Neural cell (in vitro differentiated cells): ENCODE measurements around the gene CDC25B. TPM values are rescaled to one million over a fixed set of nuclear protein-coding genes. Genes with fewer than 3 reads are reported as not detected.

Experiments used
- H2AFZ ChIP-seq: fragments of 200-600, 300-800 bp; sonication (generic), shearing (Covaris generic); 2 replicates; pipeline ENCODE4 v1.6.0; 2014; ENCODE audit warnings: low read depth, mild to moderate bottlenecking, antibody characterized with exemption, low read length, moderate library complexity
- H3F3A ChIP-seq: fragments of 200-600 bp; shearing (Covaris generic); 2 replicates; pipeline ENCODE4 v1.6.1; 2016; ENCODE audit warnings: mild to moderate bottlenecking, moderate library complexity, mixed read lengths, antibody characterized with exemption, low read length; ENCODE audit not compliant: insufficient read depth, poor library complexity, severe bottlenecking
- H3K27ac ChIP-seq: fragments of 200-600, 300-800 bp; sonication (generic), shearing (Covaris generic); 2 replicates; pipeline ENCODE4 v1.5.1; 2014; ENCODE audit warnings: mild to moderate bottlenecking, low read length, moderate library complexity
- H3K27me3 ChIP-seq: fragments of 300-800, 200-600 bp; sonication (generic), shearing (Covaris generic); 2 replicates; pipeline ENCODE4 v1.6.0; 2014; ENCODE audit warnings: mild to moderate bottlenecking, low read depth, low read length, moderate library complexity; ENCODE audit not compliant: insufficient read depth
- H3K36me3 ChIP-seq: fragments of 300-800, 200-600 bp; sonication (generic), shearing (Covaris generic); 2 replicates; pipeline ENCODE4 v1.5.1; 2014; ENCODE audit warnings: mild to moderate bottlenecking, antibody characterized with exemption, low read length, moderate library complexity; ENCODE audit not compliant: insufficient read depth
- H3K4me2 ChIP-seq: fragments of 300-800, 200-600 bp; sonication (generic), shearing (Covaris generic); 2 replicates; pipeline ENCODE4 v1.6.0; 2014; ENCODE audit warnings: mild to moderate bottlenecking, low read length
- H3K4me3 ChIP-seq: fragments of 300-800, 200-600 bp; sonication (generic), shearing (Covaris generic); 2 replicates; pipeline ENCODE4 v1.5.1; 2014; ENCODE audit warnings: mild to moderate bottlenecking, low read length, moderate library complexity
- H3K79me2 ChIP-seq: fragments of 200-600 bp; shearing (Covaris generic); replicated peaks from 2 replicates; pipeline ENCODE4 v1.6.0; 2014; ENCODE audit warnings: mild to moderate bottlenecking, low read length, moderate library complexity; ENCODE audit not compliant: insufficient read depth
- H3K9ac ChIP-seq: fragments of 300-800, 200-600 bp; sonication (generic), shearing (Covaris generic); 2 replicates; pipeline ENCODE4 v1.6.1; 2016; ENCODE audit warnings: mild to moderate bottlenecking, low read length, mixed read lengths
- H3K9me2 ChIP-seq: fragments of 200-600 bp; shearing (Covaris generic); 2 replicates; pipeline ENCODE4 v1.6.1; 2016; ENCODE audit warnings: mild to moderate bottlenecking, low read length, mixed read lengths; ENCODE audit not compliant: insufficient read depth
- H3K9me3 ChIP-seq: fragments of 200-600, 300-800 bp; sonication (generic), shearing (Covaris generic); 2 replicates; pipeline ENCODE4 v1.6.1; 2016; ENCODE audit warnings: mild to moderate bottlenecking, mixed run types, low read length, moderate library complexity, mixed read lengths
- H4K20me1 ChIP-seq: fragments of 200-600 bp; shearing (Covaris generic); 2 replicates; pipeline ENCODE4 v1.6.1; 2016; ENCODE audit warnings: mild to moderate bottlenecking, mixed run types; ENCODE audit not compliant: insufficient read depth
- CTCF ChIP-seq: fragments of 450-650 bp; IDR thresholded peaks from 2 replicates; pipeline ENCODE4 v1.5.1; 2014; ENCODE audit warnings: antibody characterized with exemption, mild to moderate bottlenecking, moderate library complexity; ENCODE audit not compliant: poor library complexity, severe bottlenecking
- EP300 ChIP-seq: fragments of 450-650 bp; conservative IDR thresholded peaks from 2 replicates; pipeline ENCODE4 v1.6.1; 2014; ENCODE audit warnings: antibody characterized with exemption, mild to moderate bottlenecking, moderate library complexity; ENCODE audit not compliant: poor library complexity, severe bottlenecking
- EZH2 ChIP-seq: fragments of 200-600, 300-800 bp; shearing (Covaris generic), sonication (generic); IDR thresholded peaks from 2 replicates; pipeline ENCODE4 v1.6.1; 2014; ENCODE audit warnings: antibody characterized with exemption, low read length, borderline replicate concordance, mild to moderate bottlenecking; ENCODE audit not compliant: insufficient read depth, poor library complexity, severe bottlenecking
- MXI1 ChIP-seq: fragments of 450-650 bp; conservative IDR thresholded peaks from 2 replicates; pipeline ENCODE4 v1.6.1; 2014; ENCODE audit warnings: antibody characterized with exemption, mild to moderate bottlenecking; ENCODE audit not compliant: poor library complexity, severe bottlenecking
- POLR2AphosphoS5 ChIP-seq: IDR thresholded peaks from 2 replicates; pipeline ENCODE4 v1.6.1; 2012
- RAD21 ChIP-seq: fragments of 450-650 bp; conservative IDR thresholded peaks from 2 replicates; pipeline ENCODE4 v1.6.1; 2014; ENCODE audit warnings: antibody characterized with exemption, mild to moderate bottlenecking, moderate library complexity
- SMC3 ChIP-seq: fragments of 450-650 bp; conservative IDR thresholded peaks from 2 replicates; pipeline ENCODE4 v1.6.1; 2014; ENCODE audit warnings: antibody characterized with exemption, mild to moderate bottlenecking, moderate library complexity; ENCODE audit not compliant: poor library complexity
- TAF1 ChIP-seq: IDR thresholded peaks from 2 replicates; pipeline ENCODE4 v1.6.1; 2012; ENCODE audit warnings: low read depth
- polyA plus RNA-seq: library from polyadenylated mRNA; depleted of rRNA; stranded (reverse); fragments of >200 nt; gene quantifications from 2 replicates; pipeline ENCODE4 v1.2.3, GENCODE V29; 2014
- TF ChIP-seq, protein P1 (sequence below): IDR thresholded peaks from 2 replicates; pipeline ENCODE4 v1.6.1; 2012; ENCODE audit warnings: borderline replicate concordance

The CDC25B gene
- polyA plus RNA-seq, 1 donor from 2014 or later, result 26.5 TPM

DNA sequence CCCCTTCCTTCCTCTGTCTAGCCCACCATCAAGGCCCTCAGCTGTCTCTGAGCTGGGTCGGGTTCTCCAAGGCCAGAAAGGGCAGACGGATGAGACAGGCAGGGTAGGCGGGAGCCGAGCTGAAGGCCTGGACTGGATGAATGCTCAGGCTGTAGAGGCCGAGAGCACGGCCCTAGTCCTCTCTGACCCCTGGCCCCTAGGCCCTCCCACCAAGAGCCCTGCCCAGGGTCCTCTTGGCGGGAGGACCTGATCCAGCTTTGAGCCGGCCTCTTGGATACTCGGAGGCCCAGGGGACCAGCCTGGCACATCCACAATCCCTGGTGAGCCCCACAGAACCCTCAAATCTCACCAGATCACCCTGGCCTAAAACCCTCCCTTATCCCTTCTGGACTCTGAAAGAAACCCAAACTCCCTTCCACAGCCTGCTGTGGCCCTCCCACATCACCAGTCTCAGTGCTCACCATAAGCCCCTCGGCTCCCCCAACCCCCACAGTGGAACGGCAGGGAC, 36.7 kb upstream of the CDC25B start:
- TF ChIP-seq RAD21 (no peak), CTCF (no peak), SMC3 (no peak), MXI1 (no peak), TAF1 (no peak), EZH2 (no peak), POLR2AphosphoS5 (no peak), EP300 (no peak)
- TF ChIP-seq, protein P1, sequence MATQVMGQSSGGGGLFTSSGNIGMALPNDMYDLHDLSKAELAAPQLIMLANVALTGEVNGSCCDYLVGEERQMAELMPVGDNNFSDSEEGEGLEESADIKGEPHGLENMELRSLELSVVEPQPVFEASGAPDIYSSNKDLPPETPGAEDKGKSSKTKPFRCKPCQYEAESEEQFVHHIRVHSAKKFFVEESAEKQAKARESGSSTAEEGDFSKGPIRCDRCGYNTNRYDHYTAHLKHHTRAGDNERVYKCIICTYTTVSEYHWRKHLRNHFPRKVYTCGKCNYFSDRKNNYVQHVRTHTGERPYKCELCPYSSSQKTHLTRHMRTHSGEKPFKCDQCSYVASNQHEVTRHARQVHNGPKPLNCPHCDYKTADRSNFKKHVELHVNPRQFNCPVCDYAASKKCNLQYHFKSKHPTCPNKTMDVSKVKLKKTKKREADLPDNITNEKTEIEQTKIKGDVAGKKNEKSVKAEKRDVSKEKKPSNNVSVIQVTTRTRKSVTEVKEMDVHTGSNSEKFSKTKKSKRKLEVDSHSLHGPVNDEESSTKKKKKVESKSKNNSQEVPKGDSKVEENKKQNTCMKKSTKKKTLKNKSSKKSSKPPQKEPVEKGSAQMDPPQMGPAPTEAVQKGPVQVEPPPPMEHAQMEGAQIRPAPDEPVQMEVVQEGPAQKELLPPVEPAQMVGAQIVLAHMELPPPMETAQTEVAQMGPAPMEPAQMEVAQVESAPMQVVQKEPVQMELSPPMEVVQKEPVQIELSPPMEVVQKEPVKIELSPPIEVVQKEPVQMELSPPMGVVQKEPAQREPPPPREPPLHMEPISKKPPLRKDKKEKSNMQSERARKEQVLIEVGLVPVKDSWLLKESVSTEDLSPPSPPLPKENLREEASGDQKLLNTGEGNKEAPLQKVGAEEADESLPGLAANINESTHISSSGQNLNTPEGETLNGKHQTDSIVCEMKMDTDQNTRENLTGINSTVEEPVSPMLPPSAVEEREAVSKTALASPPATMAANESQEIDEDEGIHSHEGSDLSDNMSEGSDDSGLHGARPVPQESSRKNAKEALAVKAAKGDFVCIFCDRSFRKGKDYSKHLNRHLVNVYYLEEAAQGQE, result no peak
- H3K9me3 ChIP-seq, result no peaks in the 10 kb centered on the region
- H4K20me1 ChIP-seq, result no peaks in the 10 kb centered on the region
- no peak overlapping the region for H3K4me2 ChIP-seq
- no peaks in the 10 kb centered on the region for H3K79me2 ChIP-seq
- no peaks in the 10 kb centered on the region for H3F3A ChIP-seq
- no peaks in the 10 kb centered on the region for H3K9me2 ChIP-seq
- H3K9ac ChIP-seq, result no peak overlapping the region
- no peak overlapping the region for H3K4me3 ChIP-seq
- H3K27ac ChIP-seq, result no peak overlapping the region
- H2AFZ ChIP-seq, result no peak overlapping the region
- H3K36me3 ChIP-seq, result no peaks in the 10 kb centered on the region
- no peaks in the 10 kb centered on the region for H3K27me3 ChIP-seq

- Histone ChIP-seq H3K27me3 (no peaks in the 10 kb centered on the region), H3K4me3 (no peak overlapping the region), H3K4me2 (no peak overlapping the region), H3K9me2 (no peaks in the 10 kb centered on the region), H2AFZ (no peak overlapping the region), H3K9ac (no peak overlapping the region), H3K9me3 (no peaks in the 10 kb centered on the region), H3K79me2 (no peaks in the 10 kb centered on the region), H3F3A (no peaks in the 10 kb centered on the region), H4K20me1 (no peaks in the 10 kb centered on the region), H3K27ac (no peak overlapping the region), H3K36me3 (no peaks in the 10 kb centered on the region)
- no peak for TF ChIP-seq SMC3
- TF ChIP-seq CTCF, result no peak
- no peak for TF ChIP-seq RAD21
- TF ChIP-seq MXI1, result no peak
- no peak for TF ChIP-seq EP300
- no peak for TF ChIP-seq EZH2
- TF ChIP-seq TAF1, result no peak
- TF ChIP-seq, protein P1, result no peak
- TF ChIP-seq POLR2AphosphoS5, result no peak
Observed at GRCh38 chr20:3759884-3760283, 36.2 kb upstream of the CDC25B start.
